Upper lobe of left lung (tissue), 4 donors: ENCODE data around the gene SLC6A4.

Source experiments
- POLR2A ChIP-seq, 4 donors: fragments of 450-650 bp; IDR thresholded peaks; one replicate each; pipeline ENCODE4 v1.5.1; 2016 to 2017; ENCODE audit warnings: antibody characterized with exemption in 4 of 4, mild to moderate bottlenecking in 2 of 4
- POLR2AphosphoS5 ChIP-seq, 2 donors: sonication (generic); formaldehyde crosslinking; IDR thresholded peaks; one replicate each; pipeline ENCODE4 v1.5.1; 2017; ENCODE audit warnings: antibody characterized with exemption in 2 of 2
- TF ChIP-seq, protein P1 (sequence below), 6 experiments: fragments of 450-650 bp in 4 of 6; fragments of 200-600 bp in 2 of 6; sonication (generic) in 2 of 6; IDR thresholded peaks; one replicate each; pipeline ENCODE4 v1.5.1; 2016 to 2019; ENCODE audit warnings: antibody characterized with exemption in 6 of 6

DNA sequence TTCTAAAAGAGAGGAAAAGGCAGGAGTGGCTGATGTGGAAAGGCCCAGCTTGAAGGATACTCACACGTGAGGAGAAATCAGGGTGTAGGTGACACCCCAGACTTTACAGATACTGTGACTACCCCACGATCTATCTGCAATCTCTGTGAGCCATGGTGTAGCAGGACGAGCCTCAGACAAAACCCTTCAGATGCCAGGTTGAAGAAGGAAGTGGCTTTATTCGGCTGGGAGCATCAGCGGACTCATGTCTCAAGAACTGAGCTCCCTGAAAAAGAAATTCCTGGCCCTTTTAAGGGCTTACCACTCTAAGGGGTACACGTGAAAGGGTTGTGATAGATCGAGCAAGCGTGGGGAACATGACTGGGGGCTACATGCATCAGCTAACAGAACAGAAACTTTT is 4.7 kb upstream of the SLC6A4 start:
- TF ChIP-seq, protein P1, sequence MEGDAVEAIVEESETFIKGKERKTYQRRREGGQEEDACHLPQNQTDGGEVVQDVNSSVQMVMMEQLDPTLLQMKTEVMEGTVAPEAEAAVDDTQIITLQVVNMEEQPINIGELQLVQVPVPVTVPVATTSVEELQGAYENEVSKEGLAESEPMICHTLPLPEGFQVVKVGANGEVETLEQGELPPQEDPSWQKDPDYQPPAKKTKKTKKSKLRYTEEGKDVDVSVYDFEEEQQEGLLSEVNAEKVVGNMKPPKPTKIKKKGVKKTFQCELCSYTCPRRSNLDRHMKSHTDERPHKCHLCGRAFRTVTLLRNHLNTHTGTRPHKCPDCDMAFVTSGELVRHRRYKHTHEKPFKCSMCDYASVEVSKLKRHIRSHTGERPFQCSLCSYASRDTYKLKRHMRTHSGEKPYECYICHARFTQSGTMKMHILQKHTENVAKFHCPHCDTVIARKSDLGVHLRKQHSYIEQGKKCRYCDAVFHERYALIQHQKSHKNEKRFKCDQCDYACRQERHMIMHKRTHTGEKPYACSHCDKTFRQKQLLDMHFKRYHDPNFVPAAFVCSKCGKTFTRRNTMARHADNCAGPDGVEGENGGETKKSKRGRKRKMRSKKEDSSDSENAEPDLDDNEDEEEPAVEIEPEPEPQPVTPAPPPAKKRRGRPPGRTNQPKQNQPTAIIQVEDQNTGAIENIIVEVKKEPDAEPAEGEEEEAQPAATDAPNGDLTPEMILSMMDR (IDR thresholded peaks at IDR 0.05): no peak
- TF ChIP-seq POLR2AphosphoS5 (IDR thresholded peaks at IDR 0.05) (no peak), POLR2A (IDR thresholded peaks at IDR 0.05) (no peak)
